Stimulated activated CD8-positive, alpha-beta memory T cell treated with anti-CD3 and anti-CD28 coated beads, Interleukin-7, amount 100 ng/mL, for 24 hours (primary cell): Measurements from ENCODE around the gene CELA1.
"Not testable (repeated sequence)": the region's sequence is repeated elsewhere in the genome, so short reads cannot be mapped to it uniquely, and the experiment has no call there.

Experiments
- DNase-seq: peaks from one replicate; pipeline ENCODE4 v3.0.0-alpha.2; 2020; ENCODE audit warnings: low read depth

CELA1 gene

GRCh38 chr12:51318057-51318806, 28.2 kb downstream of the CELA1 start:
- DNase-seq, result not testable (repeated sequence)

GRCh38 chr12:51311389-51311788, 35.1 kb downstream of the CELA1 start:
- no peak for DNase-seq

- DNase-seq, result no peak
These were observed 38.6 kb downstream of the CELA1 start for GRCh38 chr12:51307655-51308593.

GRCh38 chr12:51306507-51306906, 40.0 kb downstream of the CELA1 start:
- DNase-seq, result no peak

- not testable (repeated sequence) for DNase-seq
These were observed 45.7 kb downstream of the CELA1 start for GRCh38 chr12:51300768-51301167.

GRCh38 chr12:51295651-51296050, 50.8 kb downstream of the CELA1 start:
- no peak for DNase-seq

GRCh38 chr12:51294097-51294496, 52.4 kb downstream of the CELA1 start:
- not testable (repeated sequence) for DNase-seq

- no peak for DNase-seq
These were observed 52.8 kb downstream of the CELA1 start for GRCh38 chr12:51293696-51294095.

GRCh38 chr12:51291603-51292513, 54.6 kb downstream of the CELA1 start:
- not testable (repeated sequence) for DNase-seq

GRCh38 chr12:51285843-51286242, 60.6 kb downstream of the CELA1 start:
- DNase-seq, result no peak

- no peak for DNase-seq
These were observed 65.1 kb downstream of the CELA1 start for GRCh38 chr12:51281202-51281924.
